Hindlimb muscle (tissue), 1 donor: ENCODE measurements around the gene DUSP7. TPM values are rescaled to one million over a fixed set of nuclear protein-coding genes. Genes with fewer than 3 reads are reported as not detected.

ENCODE experiments used
- DNase-seq: peaks from one replicate; pipeline ENCODE4 v3.0.0-alpha.2; 2013
- polyA plus RNA-seq: library from polyadenylated mRNA; unstranded; fragments of 120-200 nt; gene quantifications from one replicate; pipeline ENCODE4 v1.2.1, GENCODE V29; 2013; ENCODE audit not compliant: insufficient read length

The DUSP7 gene
- polyA plus RNA-seq, 1 donor: 18.3 TPM

DNA sequence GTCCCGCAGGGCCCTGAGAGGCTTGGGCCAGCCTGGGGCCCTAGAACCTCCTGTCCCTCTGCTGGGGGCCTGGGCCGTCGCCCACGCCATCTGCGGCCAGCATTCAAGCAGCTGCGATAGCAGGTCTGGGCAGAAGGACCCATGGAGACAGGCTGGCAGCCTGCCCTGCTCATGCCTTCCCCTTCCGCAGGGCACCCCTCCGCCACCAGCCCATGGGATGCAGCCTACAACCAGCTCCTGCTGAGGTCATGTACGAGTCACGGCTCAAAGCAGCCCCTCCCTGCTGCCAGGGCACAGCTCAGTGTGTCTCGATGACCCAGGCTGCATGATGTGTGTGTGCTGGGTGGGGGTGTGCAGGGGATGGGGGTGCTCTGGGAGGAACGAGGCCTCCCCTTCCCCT is 27.8 kb downstream of the DUSP7 start:
- DNase-seq: no peak

DNA sequence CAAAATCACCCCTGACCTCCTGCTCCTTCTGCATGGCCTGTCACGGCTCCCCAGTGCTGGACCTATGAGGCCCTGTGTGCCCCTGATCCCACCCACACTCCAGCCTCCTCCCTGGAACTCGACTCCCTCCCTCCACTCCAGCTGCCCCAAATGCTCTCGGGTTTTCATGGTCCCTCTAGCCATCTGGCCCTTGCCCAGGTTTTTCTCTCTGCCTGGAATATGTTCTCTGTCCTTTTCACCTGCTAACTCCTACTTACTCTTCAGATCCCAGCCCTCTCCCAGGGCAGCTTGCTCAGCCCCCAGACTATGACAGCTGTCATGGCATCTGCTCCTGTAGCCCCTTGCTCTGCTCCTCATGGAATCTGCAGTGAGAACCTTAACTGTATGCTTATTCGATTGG is 30.3 kb downstream of the DUSP7 start:
- no peak for DNase-seq

- DNase-seq: no peak
Observed at GRCh38 chr3:52025453-52025852, 30.9 kb downstream of the DUSP7 start.

- DNase-seq: no peak
Observed at GRCh38 chr3:52024765-52025452, 31.5 kb downstream of the DUSP7 start.

DNA sequence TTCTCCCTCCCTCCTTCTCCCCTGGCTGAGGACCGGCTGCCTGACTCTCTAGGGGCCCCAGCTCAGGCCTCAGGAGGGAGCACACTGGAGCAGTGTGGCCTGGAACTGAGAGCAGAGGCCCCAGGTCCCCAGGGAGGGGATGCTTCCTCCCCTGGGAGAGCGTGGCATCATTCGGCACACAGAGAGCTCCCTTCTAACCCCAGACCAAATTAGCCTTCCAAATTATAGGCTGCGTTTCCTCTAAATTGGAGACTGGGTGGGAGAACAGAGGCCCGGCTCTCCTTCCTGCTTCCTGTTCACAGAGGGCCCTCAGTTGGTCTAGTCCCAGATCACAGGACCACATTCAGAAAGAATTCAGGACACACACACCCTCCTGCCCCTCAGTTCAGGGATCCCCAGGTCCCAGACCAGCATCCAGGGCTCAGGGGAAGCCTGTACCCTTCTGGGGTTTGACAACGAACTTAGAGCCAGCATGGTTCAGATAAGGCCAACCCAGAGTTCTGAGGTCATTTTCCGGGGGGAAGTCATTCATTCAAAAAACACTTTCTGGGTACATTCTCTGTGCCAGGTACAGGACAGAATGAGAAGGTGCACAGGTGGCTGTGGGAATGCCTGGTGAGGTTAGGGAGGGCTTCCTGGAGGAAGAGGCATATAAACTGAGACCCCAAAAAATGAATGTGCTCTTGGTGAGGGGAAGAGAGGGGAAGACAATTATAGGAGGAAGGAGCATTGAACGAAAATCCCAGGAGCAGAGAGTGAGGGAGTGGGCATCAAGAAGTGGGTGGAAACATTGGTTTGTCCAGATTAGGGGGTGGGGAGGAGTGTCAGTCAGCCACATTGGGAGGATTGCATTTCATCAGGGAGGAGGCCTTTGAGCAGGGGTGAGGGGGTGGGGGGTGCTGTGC is 32.3 kb downstream of the DUSP7 start:
- DNase-seq: no peak

DNA sequence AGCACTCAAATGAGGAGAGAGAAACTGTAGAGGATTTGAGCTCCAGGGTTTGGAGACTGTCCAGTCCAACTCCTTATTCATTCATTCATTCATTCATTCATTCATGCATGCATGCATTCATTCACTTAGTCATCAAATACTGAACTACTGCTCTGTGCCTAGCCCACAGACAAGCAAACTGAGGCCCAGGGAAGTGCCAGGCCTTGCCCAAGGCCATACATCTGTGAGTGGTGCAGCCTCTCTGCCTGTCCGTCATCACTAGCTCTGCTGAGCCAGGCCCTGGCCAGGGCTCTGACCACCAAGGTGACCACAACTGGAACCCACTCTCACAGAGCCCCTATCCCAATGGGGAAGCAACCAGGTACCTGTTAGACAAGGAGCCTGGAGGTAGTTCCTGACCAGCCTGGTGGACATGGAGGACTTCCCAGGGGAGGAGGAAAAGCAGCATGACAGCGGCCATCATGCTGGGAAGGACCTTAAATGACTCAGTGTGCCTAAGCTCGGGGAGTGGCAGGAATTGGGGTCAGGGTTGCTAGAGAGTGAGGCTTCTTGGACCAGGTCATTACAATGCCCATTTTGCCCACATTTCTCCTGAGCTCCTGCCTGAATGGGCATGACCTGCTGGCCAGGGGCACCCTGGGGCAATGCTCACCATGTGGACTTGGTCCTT is 33.1 kb downstream of the DUSP7 start:
- DNase-seq: no peak

DNA sequence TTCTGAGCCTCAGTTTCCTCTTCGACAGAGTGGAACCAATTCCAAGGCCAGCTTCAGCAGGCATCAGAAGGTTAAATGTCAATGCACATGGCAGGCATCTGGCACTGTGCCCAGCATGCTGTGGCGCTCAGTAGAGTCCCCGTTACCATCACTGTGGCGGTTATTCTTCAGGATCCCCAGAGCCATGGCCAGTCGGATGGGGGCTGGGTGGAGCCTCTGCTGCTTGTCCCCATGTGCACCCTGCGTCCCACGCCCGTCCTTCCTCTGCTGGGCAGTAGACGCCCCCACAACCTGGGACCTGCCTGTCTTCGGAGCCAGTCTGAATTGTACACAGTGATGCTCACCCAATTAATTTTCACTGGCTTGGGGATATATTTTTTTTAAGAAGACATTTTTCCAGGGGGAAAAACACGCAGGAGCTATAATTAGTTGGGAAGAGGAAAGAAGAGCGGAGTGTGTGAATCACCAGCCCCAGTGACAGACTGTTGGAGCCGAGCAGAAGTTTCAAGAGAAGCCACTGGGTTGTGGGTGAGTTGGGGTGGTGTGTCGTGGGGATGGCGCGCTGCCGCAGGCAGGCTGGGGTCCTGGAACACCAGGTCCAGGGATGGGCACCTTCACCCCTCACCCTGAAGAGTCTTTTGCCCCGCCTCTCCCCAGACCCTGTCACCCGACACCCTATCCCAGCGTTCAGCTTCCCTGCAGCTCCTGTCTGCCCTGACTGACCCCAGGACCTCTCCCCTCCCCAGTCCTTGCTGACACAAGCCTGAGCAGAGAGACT is 33.9 kb downstream of the DUSP7 start:
- no peak for DNase-seq

GRCh38 chr3:52021489-52022268 is 34.7 kb downstream of the DUSP7 start:
- no peak for DNase-seq

DNA sequence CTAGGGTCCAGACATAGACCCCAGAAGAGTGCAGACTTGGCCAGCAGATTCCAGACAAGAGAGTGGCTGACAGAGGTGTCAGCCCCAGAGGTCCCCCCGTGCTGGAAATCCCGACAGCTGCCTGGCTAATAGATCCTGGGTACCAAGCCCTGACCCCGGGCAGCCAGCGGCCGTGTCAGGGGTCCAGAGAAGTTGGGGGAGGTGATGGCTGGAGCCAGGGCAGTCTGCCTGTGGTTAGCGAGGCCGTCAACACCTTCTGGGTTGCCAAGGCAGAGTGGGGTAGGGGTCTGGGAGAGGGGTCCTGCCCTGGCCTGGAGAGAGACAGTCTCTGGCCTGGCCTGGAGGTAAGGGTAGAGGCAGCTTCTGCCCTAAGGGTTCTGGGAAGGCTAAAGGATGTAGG is 35.6 kb downstream of the DUSP7 start:
- no peak for DNase-seq

DNA sequence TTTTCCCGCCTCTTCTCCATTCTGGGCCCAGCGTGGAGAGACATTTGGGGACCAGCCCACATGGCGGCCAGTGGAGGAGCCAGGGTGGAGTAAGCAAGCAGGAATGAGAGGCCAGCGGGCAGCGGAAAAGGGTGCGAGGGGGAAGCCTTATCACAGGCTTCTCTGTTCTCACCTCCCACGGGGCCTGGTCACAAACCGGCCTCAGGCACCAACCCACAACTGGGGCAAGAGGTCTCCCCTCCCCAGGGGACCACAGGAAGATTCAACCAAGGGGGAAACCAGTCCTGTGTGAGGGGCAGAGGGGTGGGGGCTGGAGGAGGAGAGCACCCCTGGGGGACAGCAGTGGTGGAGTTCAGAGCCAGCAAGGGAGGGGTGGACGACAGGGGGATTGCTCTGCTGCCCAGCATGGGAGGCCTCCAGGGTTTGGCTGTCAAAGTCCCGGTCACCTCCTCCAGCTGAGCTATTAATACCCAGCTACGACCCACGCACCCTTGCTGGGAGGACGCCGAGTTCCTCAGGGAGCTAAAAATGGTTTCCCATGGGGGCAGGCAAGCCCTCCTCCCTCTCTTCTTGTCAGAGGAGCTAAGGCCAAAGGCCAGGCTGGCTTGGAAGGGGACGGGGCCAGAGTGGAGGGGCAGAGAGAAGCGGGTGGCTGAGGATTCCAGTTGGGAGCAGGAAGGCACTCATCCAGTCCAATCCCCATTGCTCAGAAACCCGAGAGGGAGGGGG is 36.9 kb downstream of the DUSP7 start:
- DNase-seq: no peak

GRCh38 chr3:52018319-52019000 is 37.9 kb downstream of the DUSP7 start:
- DNase-seq: no peak

GRCh38 chr3:52017586-52017985 is 38.8 kb downstream of the DUSP7 start:
- DNase-seq: no peak

DNA sequence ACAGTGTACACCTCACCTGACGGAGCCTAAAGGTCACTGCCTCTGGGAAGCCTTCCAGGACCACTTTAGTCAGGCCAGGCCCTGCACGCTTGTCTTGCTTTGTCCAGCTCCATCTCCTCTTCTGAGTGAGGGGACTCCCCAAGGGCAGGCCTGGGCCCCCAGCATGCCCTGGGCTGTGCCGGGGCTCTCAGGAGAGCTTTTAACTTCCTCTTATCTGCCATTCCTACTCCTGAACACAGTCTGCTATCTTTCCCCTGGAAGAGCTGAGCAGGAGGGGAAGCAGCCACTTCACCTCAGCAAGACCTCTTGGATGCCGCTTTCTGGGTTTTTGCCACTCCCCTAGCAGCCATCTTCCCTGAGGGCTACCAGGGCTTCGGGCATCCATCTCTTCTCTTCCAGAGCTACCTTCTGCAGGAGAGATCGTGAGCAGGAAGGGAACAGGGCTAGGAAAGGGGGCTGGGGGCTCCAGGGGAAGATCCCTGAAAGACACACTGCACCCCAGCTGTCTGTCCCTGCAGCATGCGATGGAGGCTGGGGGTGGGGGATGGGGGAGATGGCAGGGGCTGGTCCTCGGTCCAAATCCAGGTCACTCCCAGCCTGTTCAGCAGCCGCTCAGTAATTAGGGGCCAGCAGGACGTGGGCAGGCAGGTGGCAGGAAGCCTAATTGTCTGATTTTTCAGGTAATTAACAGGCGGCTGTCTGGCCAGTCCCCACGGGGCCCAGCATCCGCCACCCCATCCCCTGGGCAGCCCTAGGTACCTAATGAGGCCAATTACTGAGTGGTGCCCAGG is 40.7 kb downstream of the DUSP7 start:
- DNase-seq: no peak

DNA sequence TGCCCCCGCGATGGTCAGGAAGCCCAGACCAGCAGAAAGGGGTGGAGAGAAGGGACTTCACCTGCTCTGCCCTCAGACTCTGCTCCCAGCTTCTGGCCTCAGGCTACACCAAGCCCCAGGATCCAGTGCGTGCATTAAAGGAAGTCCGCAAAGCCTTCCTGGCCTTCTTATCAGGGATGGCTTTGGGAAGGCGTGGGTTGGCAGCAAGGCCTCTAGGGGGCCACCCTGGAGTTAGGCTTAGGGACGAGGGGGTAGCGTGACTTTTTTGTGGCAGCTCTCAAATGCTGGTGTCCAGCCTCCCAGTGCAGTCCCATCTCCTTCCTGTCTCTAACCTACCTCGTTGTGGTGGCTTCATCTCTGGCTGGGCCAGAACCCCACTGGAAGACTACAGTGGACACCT is 41.8 kb downstream of the DUSP7 start:
- DNase-seq: no peak

- no peak for DNase-seq
Observed at GRCh38 chr3:52013802-52014598, 42.4 kb downstream of the DUSP7 start.

DNA sequence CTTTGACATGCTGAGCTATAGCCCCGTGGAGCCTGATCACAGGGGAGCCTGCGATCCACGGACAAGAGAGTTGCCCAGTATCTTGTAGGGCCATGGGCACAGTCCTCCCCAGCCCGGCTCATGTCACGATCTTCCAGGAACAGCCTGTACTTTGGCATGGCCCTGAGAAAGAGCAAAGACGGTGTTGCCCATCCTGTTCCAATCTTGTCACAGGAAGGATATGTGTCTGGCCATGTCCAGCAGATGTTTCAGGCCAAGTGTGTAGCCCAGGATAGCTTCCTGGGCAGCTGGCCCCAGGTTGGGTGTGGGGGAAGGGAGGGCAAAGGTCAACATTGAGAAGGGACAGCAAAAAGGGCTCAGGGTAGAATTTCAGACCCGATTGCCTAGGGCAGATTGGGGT is 43.7 kb downstream of the DUSP7 start:
- DNase-seq: no peak

DNA sequence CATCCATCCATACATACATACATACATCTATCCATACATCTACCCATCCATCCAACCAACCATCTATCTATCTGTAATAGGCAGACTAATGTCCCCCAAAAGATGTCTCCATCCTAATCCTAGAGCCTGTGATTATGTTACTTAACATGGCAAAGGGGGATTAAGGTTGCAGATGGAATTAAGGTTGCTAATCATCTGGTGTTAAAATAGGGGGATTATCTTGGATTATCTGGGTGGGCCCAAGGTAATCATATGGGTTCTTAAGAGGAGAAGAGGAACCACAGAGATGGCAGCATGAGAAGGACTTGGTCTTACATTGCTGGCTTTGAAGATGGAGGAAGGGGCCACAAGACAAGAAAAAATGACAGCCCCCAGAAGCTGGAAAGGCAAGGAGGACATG is 45.9 kb downstream of the DUSP7 start:
- no peak for DNase-seq

GRCh38 chr3:52007291-52007690 is 49.1 kb downstream of the DUSP7 start:
- no peak for DNase-seq

DNA sequence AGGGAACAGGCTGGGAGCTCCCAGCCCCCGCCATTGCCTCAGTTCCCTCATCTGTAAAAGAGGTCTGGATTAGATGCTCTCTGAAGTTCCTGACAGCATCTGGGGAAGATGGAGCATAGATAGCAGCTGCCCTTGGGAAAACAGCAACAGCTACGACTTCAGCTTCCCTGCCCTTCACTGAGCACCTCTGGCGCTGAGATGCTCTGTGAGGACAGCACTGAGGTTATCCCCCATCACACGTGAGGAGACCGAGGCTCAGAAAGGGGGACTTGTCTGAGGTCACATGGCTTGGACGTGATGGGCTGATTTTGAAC is 49.6 kb downstream of the DUSP7 start:
- DNase-seq: no peak
